Neuron (in vitro differentiated cells): Measurements from ENCODE around the gene ZNF92.
"Not testable (repeated sequence)": the region's sequence is repeated elsewhere in the genome, so short reads cannot be mapped to it uniquely, and the experiment has no call there.

ENCODE experiments used
- H2AFZ ChIP-seq: one replicate; pipeline ENCODE4 v1.6.1; 2013; ENCODE audit warnings: low read depth, mild to moderate bottlenecking, inconsistent platforms, low read length, moderate library complexity
- H3K27me3 ChIP-seq: one replicate; pipeline ENCODE4 v1.6.1; 2013; ENCODE audit warnings: low read length; ENCODE audit not compliant: insufficient read depth
- H3K36me3 ChIP-seq: one replicate; pipeline ENCODE4 v1.6.1; 2013; ENCODE audit warnings: low read length; ENCODE audit not compliant: insufficient read depth
- H3K4me1 ChIP-seq: one replicate; pipeline ENCODE4 v1.6.1; 2013; ENCODE audit warnings: low read length; ENCODE audit not compliant: insufficient read depth
- H3K4me3 ChIP-seq: 2 replicates; pipeline ENCODE4 v1.5.1; 2013; ENCODE audit warnings: mild to moderate bottlenecking, low read length, moderate library complexity
- H3K9me3 ChIP-seq: one replicate; pipeline ENCODE4 v1.6.1; 2013; ENCODE audit warnings: low read length

Gene ZNF92

DNA sequence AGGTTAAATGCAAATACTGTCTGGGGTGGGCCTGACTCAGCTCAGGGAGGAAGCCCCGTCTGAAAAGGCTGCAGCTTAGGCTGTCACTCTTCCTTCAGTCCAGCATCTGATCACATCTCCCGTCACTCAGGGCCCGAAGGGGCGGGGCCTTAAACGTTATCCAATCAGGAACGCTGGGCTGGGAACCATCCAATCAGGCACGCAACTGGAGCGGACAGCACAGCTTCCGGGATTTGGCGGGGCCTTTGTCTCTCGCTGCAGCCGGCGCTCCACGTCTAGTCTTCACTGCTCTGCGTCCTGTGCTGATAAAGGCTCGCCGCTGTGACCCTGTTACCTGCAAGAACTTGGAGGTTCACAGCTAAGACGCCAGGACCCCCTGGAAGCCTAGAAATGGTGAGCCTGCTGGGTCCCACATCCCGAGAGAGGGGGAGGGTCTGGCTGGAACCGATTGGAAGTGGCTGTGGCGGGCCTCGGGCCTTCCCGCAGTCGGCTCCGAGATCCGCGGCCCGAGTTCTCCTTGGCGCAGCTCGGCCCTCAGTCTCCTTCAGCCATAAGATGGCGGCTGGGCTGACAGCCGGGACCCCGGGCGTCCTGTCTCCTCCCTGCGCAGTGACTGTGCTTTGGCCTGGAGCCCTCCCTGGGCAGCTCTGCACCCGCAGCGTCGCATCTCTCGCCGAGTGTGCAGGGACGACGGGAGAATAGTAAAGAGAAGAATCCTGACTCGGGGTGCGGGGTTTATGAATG is at the start of gene ZNF92:
TSS of gene ZNF92 (plus strand) at position 248 of the 744 bp plus-strand sequence. CDS start at position 391, 143 bp downstream.
- Histone ChIP-seq H3K9me3 (peaks cover 5% of the 10 kb centered on the region), H3K4me3 (peak within 1 kb of the TSS; percentile 100), H3K27me3 (no peaks in the 10 kb centered on the region), H3K4me1 (peaks cover 10% of the 10 kb centered on the region), H2AFZ (no peak within 1 kb of the TSS), H3K36me3 (peaks cover 20% of the 10 kb centered on the region)

DNA sequence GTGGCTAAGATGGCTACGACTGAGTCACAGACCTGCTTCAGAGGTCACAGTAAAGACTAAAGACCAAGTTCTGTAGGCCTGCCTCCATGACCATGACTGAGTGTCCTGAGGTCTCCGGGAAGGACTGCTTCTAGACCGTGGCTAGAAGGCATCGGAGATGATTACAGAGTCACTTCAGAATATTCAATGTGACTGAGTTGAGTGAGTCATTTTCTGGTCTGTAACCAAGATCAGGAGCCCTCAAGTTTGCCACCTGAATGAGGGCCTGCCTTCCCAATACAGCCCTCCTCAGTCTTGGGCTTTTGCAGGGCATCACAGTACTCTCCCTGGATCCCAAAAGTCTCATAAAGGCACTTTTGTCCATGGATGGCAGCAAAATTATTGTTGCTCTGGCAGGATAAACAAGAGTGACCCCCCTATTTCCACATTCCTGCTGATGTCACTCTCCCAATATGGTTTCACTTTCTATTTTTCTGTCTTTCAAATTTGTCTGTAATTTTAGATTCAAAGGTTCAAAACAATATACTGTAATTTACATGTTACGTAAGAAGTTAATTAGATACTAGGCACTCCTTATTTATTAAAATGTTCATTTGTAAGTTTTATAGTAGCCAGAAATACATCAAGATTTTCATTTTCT is 47.7 kb upstream of the ZNF92 start:
- Histone ChIP-seq H3K36me3 (no peaks in the 10 kb centered on the region), H3K27me3 (no peaks in the 10 kb centered on the region), H3K4me3 (no peak overlapping the region), H3K4me1 (no peaks in the 10 kb centered on the region), H2AFZ (no peak overlapping the region), H3K9me3 (no peaks in the 10 kb centered on the region)

DNA sequence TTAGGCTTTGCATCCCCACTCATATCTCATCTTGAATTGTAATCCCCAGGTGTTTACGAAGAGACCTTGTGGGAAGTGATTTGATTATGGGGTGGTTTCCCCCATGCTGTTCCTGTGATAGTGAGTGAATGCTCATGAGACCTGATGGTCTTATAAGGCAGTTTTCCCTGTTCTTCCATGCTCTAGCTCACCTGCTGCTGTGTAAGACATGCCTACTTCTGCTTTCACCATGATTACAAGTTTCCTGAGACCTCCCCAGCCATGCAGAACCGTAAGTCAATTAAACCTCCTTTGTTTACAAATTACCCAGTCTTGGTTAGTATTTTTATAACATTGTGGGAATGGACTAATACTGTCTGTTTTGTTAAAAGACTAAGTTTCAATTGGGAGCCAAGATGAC is 35.3 kb upstream of the ZNF92 start:
- Histone ChIP-seq H3K4me3 (no peak overlapping the region), H3K36me3 (peaks cover 2% of the 10 kb centered on the region), H2AFZ (no peak overlapping the region), H3K4me1 (no peaks in the 10 kb centered on the region), H3K27me3 (no peaks in the 10 kb centered on the region), H3K9me3 (peaks cover 2% of the 10 kb centered on the region)

DNA sequence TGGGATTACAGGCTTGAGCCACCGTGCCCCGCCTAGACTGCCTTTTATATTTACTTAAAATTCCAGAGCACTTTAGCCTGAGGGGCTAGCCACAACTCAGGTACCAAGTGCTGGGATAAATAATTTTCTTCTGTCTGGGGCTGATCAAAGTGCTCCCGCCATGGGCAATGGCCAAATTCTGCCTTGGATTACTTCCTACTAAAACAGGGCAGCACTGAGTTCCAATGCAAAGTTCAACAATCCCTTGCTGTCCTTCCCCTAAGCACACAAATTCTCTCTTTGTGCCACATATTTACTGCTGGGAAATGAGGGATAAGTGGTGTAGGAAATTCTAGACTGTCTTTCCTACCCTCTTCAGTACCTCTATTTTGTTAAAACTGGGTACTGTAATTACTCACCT is 34.4 kb upstream of the ZNF92 start:
- H3K36me3 ChIP-seq: peaks cover 2% of the 10 kb centered on the region
- H3K4me1 ChIP-seq: no peaks in the 10 kb centered on the region
- no peaks in the 10 kb centered on the region for H3K27me3 ChIP-seq
- H3K9me3 ChIP-seq: peaks cover 2% of the 10 kb centered on the region
- H3K4me3 ChIP-seq: no peak overlapping the region
- H2AFZ ChIP-seq: no peak overlapping the region

DNA sequence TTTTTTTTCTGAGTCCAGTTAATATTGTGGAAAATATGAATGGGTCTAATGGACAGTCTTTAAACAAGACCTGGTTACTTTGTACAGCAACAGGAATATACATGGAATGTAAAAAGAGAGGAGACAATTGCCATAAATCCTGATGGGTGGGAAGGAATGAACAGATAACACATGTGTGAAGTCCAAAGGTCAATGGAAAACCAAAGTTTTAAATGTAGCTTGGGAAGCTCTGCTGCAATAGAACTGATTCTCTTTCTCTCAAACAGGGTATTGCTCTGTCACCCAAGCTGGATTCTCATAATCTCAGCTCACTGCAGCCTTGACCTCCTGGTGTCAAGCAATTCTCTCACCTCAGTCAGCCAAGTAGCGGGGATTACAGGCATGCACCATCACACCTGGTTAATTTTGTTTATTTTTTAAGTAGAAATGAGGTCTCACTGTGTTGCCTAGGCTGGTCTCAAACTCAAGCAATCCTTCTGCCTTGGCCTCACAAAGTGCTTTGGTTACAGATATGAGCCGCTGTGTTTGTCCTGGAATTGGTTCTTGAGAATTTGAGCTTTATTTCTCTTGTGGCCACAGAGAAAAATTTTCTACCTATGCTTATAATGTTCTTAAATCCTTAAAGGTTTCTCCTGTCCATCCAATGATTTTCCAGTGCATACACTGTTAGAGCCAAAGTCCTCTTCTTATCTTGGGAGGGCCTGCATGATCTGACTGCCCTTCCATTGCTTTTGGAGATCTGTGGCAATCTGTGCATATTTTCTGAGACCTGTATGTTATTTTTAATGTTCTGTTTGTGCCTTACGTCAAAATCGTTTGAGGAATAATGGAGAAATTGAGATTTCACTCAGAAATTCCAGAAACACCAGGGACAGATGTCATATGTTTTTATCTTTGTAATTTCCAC is 30.7 kb upstream of the ZNF92 start:
- peaks cover 2% of the 10 kb centered on the region for H3K9me3 ChIP-seq
- no peak overlapping the region for H3K4me3 ChIP-seq
- H3K27me3 ChIP-seq: no peaks in the 10 kb centered on the region
- H3K4me1 ChIP-seq: no peaks in the 10 kb centered on the region
- H2AFZ ChIP-seq: no peak overlapping the region
- H3K36me3 ChIP-seq: peaks cover 2% of the 10 kb centered on the region

DNA sequence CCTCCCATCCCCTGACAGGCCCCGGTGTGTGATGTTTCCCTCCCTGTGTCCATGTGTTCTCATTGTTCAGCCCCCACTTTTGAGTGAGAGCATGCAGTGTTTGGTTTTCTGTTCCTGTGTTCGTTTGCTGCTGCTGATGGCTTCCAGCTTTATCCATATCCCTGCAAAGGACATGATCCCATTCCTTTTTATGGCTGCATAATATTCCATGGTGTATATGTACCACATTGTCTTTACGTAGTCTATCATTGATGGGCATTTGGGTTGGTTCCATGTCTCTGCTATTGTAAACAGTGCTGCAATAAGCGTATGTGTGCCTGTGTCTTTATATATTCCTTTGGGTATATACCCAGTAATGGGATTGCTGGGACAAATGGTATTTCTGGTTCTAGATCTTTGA is 29.1 kb upstream of the ZNF92 start:
- H2AFZ ChIP-seq: not testable (repeated sequence)

DNA sequence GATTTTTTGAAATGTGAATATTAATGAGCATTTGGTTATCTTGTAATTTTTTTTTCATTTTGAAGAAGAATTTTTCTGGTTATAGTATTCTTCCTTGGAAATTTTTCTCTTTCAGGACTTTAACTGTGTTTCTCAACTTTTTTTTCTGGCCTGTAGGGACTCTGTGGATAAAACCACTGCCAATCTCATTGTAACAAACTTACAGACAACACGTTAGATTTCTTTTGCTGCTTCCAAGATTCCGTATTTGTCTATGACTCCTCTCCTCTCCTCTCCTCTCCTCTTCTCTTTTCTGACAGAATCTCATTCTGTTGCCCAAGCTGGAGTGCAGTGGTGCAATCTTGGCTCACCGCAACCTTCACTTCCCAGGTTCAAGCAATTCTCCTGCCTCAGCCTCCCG is 19.4 kb upstream of the ZNF92 start:
- no peaks in the 10 kb centered on the region for H3K27me3 ChIP-seq
- H2AFZ ChIP-seq: no peak overlapping the region
- H3K4me3 ChIP-seq: no peak overlapping the region
- H3K36me3 ChIP-seq: no peaks in the 10 kb centered on the region
- H3K4me1 ChIP-seq: no peaks in the 10 kb centered on the region
- no peaks in the 10 kb centered on the region for H3K9me3 ChIP-seq

More for the DNA sequence above, 29.1 kb upstream of the ZNF92 start:
- H3K9me3 ChIP-seq, H3K36me3 ChIP-seq, H3K27me3 ChIP-seq, H3K4me3 ChIP-seq, H3K4me1 ChIP-seq: not testable (repeated sequence)

DNA sequence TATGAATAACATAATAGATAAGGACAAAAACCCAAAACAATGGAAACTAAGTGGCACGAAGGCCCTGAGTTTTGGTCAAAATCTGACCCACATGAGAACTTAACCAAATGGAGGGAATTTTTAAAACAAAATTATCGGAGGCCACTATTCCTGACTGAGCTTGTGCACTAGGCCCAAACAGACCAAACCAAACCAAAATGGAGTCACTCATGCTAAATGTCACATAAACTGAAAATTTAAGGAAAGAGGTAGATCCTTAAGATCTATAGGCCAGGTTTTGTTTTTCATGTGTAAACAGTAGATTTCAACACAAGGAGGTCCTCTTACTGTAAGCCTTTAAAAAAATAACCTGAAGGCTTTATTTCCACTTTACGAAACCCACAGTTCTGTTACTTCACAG is 3.8 kb upstream of the ZNF92 start:
- Histone ChIP-seq H3K4me3 (no peak overlapping the region), H3K4me1 (peaks cover 3% of the 10 kb centered on the region), H2AFZ (no peak overlapping the region), H3K9me3 (no peaks in the 10 kb centered on the region), H3K36me3 (no peaks in the 10 kb centered on the region), H3K27me3 (no peaks in the 10 kb centered on the region)

DNA sequence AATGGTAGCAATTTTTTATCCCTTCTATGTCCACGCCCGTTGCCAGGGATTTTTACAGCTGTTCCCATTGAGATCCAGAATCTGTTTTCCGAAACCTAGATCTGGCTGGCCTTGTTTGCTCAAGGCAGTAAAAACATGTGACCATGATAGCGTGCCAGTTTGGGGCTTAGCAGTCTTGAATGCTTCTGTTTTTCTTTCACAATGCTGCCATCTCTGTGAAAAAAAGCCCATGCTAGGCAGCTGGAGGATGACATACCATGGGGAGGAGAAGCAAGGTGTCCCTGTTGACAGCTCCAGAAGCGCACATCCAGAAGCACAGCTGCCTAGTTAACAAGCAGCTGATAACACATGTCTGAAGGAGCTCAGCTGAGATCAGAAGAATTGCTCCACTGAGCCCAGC is 2.2 kb upstream of the ZNF92 start:
- Histone ChIP-seq H3K36me3 (peaks cover 4% of the 10 kb centered on the region), H3K27me3 (no peaks in the 10 kb centered on the region), H3K9me3 (no peaks in the 10 kb centered on the region), H3K4me3 (no peak overlapping the region), H2AFZ (no peak overlapping the region), H3K4me1 (peaks cover 10% of the 10 kb centered on the region)

DNA sequence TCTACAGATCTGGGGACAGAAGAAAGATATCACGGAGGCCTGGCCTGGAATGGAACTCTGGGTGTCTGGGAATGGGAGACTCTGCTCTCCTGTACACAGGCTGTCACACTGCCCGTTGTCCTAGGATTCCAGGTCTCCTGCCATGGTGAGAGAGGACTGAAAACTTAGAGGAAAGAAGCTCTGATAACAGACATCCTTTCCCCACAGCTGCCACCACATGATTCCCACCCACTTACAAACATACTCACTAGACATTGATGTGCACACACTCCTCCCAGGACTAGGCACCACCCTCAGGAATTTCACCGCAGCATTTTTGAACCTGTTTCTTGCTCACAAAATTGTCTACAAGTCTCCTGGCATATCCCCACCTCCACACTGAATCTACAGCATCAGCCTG is 5.7 kb downstream of the ZNF92 start:
- H3K9me3 ChIP-seq: peaks cover 15% of the 10 kb centered on the region
- peaks cover 39% of the 10 kb centered on the region for H3K36me3 ChIP-seq
- no peaks in the 10 kb centered on the region for H3K27me3 ChIP-seq
- no peak overlapping the region for H3K4me3 ChIP-seq
- peaks cover 10% of the 10 kb centered on the region for H3K4me1 ChIP-seq
- H2AFZ ChIP-seq: no peak overlapping the region

DNA sequence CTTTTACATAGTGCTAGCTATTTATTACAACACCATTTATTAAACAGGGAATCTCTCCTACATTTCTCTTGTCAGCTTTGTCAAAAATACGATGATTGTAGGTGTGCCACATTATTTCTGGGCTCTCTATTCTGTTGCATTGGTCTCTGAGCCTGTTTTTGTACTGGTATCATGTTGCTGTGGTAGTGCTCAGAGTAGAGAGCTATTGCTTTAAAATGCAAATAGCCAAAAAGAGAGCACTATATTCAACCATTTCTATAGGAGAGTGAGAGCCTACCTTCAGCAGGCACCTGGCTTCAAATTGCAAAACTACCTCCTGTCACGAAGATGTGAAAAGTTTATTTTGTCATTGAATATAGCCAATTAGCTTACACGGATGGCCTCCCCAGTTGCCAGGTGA is 8.1 kb downstream of the ZNF92 start:
- Histone ChIP-seq H3K9me3 (peaks cover 16% of the 10 kb centered on the region), H3K4me1 (no peaks in the 10 kb centered on the region), H2AFZ (no peak overlapping the region), H3K36me3 (peaks cover 43% of the 10 kb centered on the region), H3K4me3 (no peak overlapping the region), H3K27me3 (no peaks in the 10 kb centered on the region)

DNA sequence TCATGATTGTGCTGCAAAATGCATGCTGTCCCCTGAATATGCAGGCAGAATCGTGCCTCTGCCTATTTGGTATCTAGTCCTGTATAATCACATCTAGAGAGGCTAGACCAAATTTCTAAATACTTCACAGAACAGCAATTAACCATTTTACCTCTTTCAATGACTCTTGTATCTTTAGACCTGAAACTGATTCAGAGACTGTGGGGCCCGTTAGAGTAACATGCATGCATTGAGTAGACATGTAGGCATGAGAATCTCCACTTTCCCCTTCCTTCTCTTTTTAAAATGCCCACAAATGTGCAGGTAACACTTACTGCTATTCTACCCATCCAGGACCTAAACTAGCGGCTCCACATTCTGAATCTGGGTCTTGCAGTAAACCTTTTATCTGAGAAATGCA is 8.8 kb downstream of the ZNF92 start:
- peaks cover 14% of the 10 kb centered on the region for H3K9me3 ChIP-seq
- H3K4me1 ChIP-seq: no peaks in the 10 kb centered on the region
- peaks cover 42% of the 10 kb centered on the region for H3K36me3 ChIP-seq
- H3K4me3 ChIP-seq: no peak overlapping the region
- no peak overlapping the region for H2AFZ ChIP-seq
- H3K27me3 ChIP-seq: no peaks in the 10 kb centered on the region

DNA sequence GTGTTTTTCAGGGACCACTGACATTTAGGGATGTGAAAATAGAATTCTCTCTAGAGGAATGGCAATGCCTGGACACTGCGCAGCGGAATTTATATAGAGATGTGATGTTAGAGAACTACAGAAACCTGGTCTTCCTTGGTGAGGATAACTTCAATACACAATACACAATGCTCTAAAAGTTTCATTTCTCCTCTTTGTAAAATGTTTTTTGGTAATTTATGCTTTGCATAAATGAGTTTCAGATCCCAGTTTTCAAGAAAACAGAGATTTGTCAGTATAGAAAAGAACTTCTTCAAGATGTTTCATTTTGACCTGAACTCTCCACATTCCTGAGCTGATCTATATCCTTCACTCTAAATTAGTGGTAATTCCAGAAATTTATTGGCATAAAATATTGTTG is 14.2 kb downstream of the ZNF92 start:
- Histone ChIP-seq H2AFZ (no peak overlapping the region), H3K36me3 (peaks cover 46% of the 10 kb centered on the region), H3K4me3 (no peak overlapping the region), H3K27me3 (no peaks in the 10 kb centered on the region), H3K4me1 (no peaks in the 10 kb centered on the region), H3K9me3 (peaks cover 5% of the 10 kb centered on the region)
